Hypothalamus (tissue), 51 donors: ENCODE results near the gene ACOX3.

Source experiments
- DNase-seq, 51 donors: peaks; one replicate each; lab custom pipeline; 2025; lab: John Stamatoyannopoulos, UW

The ACOX3 gene

GRCh38 chr4:8328866-8329559 lies 111.5 kb downstream of the ACOX3 start:
- no peak for DNase-seq

GRCh38 chr4:8328456-8328855 lies 112.1 kb downstream of the ACOX3 start:
- DNase-seq, result no peak

GRCh38 chr4:8326206-8326605 lies 114.3 kb downstream of the ACOX3 start:
- DNase-seq, result no peak

- DNase-seq, result no peak
Observed at GRCh38 chr4:8325291-8325973, 115.1 kb downstream of the ACOX3 start.

- DNase-seq, result no peak
Observed at GRCh38 chr4:8324640-8325239, 115.8 kb downstream of the ACOX3 start.

GRCh38 chr4:8323947-8324555 lies 116.5 kb downstream of the ACOX3 start:
- no peak for DNase-seq

- DNase-seq, result no peak
Observed at GRCh38 chr4:8322794-8323704, 117.5 kb downstream of the ACOX3 start.

GRCh38 chr4:8321771-8322170 lies 118.8 kb downstream of the ACOX3 start:
- no peak for DNase-seq

- DNase-seq, result no peak
Observed at GRCh38 chr4:8321220-8321619, 119.3 kb downstream of the ACOX3 start.

GRCh38 chr4:8320386-8320750 lies 120.2 kb downstream of the ACOX3 start:
- no peak for DNase-seq

- DNase-seq, result no peak
Observed at GRCh38 chr4:8319731-8320385, 120.7 kb downstream of the ACOX3 start.

- no peak for DNase-seq
Observed at GRCh38 chr4:8319061-8319460, 121.5 kb downstream of the ACOX3 start.

- no peak for DNase-seq
Observed at GRCh38 chr4:8318509-8318908, 122.0 kb downstream of the ACOX3 start.

GRCh38 chr4:8317474-8317873 lies 123.0 kb downstream of the ACOX3 start:
- no peak for DNase-seq

- no peak for DNase-seq
Observed at GRCh38 chr4:8316911-8317351, 123.6 kb downstream of the ACOX3 start.
